ENCODE measurements around the gene METTL8.
"Not testable (repeated sequence)": the region's sequence is repeated elsewhere in the genome, so short reads cannot be mapped to it uniquely, and the experiment has no call there.

METTL8 gene

DNA sequence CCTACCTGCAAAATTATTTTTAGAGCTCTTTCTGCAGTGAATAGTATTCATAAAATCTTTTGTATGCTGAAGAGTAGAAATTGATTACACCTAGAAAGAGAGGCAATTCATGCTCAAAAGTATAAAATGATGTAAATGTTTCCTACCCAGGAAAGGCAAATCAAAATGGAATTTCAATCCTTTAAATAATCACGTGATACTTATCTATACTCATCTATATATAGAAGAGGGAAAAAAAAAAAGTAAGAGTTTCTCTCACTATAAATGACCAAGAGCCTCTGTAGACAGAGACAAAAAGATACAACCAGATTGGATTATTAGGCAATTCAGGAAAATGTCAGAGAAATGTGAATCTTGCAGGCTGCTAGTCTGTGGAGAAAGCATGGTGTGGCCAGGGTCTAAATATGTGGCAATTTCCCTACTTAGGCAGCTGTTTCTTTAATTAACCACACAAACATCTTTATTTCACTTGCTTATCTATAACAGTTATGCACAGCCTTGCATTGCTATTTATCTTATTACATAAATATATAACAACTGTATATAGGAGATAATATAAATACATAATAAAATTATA lies 39.5 kb downstream of the METTL8 start:
- DNase-seq: no peak

DNA sequence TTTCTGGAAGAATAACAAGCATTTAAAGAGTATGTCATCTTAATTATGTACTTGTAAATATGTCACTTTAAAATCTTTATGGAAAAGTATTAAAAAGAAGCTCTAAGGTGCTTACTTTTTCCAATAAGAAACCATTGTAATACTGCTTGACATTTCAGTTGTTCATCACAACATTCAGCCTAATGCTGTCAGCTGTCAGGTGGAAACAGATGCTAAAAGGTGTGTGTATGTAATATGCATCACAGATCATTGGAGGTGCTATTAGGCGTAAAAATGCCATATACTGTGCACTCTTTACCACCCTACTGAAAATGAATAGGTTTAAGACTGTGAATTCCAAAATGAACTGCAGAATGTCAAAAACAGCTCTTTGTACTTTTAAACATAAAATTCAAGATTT lies 40.3 kb downstream of the METTL8 start:
- DNase-seq: no peak

DNA sequence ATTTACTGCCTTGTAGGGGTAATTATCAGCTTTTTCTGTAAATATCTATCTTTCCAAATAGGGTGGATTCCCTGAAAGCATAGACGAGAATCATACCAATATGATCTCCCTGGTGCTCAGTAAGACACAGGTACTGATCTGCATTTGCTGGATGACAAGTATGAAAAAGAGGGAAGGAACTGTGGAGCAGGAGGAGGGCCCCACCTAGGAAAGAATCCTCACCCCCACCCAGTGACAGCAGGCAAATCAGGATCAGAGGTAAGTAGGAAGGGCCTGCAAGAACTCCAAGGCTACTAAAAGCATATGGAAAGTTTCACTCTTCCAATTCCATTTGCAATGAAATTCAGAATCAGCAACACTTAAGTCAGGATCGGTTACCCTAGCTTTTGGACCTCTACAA lies 42.3 kb downstream of the METTL8 start:
- DNase-seq: no peak

DNA sequence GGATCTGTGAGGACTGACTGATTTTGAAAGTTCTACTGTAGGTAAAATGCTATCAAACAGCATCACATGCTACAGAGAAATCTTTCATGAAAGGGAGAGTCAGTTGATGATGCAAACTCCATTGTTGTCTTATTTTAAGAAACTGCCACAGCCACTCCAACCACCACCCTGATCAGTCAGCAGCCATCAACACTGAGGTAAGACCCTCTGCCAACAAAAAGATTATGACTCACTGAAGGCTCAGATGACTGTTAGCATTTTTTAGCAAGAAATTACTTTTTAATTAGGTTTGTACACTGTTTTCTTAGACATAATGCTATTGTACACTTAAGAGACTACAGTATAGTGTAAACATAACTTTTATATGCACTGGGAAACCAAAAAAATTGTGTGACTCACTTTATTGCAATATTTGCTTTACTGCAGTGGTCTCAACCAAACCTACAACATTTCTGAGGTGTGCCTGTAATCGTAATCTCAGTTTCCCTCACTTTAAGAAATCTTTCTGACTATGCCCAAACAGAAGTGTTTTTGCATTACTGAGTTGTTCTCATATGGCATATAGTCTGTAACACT lies 42.8 kb downstream of the METTL8 start:
- DNase-seq: no peak

DNA sequence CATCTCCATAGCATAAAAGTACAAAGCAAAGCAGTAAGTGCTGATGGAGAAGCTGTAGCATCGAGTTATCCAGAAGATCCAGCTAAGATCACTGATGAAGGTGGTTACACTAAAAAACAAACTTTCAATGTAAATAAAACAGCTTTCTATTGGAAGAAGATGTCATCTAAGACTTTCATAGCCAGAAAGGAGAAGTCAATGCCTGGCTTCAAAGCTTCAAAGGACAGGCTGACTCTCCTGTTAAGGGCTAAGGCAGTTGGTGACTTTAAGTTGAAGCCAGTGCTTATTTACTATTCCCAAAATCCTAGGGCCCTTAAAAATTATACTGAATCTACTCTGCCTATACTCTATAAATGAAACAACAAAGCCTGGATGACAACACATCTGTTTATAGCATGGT lies 44.0 kb downstream of the METTL8 start:
- no peak for DNase-seq

DNA sequence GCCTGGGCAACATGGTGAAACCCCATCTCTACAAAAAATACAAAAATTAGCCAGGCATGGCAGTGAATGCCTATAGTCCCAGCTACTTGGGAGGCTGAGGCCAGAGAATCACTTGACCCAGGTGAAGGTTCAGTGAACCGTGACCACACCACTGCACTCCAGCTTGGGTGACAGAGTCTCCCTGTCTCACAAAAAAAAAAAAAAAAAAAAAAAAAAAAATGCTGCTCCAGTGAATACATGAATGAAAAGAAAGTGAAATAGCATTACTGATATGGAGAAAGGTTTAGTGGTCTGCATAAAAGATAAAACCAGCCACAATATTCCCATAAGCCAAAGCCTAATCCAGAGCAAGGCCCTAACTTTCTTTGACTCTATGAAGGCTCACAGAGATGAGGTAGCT lies 44.5 kb downstream of the METTL8 start:
- DNase-seq: no peak

DNA sequence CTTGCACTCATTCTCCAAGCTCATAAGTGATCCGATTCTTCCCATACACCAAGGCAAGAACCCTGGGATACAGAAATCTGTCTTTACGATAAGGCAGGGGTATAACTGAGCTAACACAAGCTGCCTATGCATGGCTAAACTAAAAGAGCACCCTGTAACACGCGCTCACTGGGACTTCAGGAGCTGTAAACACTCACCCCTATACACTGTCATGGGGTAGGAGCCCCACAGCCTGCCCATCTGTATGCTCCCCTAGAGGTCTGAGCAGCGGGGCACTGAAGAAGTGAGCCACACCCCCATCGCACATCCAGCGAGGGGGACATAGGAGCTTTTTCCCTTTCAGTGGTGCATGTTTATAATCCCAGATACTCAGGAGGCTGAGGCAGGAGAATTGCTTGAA lies 46.7 kb downstream of the METTL8 start:
- DNase-seq: no peak

DNA sequence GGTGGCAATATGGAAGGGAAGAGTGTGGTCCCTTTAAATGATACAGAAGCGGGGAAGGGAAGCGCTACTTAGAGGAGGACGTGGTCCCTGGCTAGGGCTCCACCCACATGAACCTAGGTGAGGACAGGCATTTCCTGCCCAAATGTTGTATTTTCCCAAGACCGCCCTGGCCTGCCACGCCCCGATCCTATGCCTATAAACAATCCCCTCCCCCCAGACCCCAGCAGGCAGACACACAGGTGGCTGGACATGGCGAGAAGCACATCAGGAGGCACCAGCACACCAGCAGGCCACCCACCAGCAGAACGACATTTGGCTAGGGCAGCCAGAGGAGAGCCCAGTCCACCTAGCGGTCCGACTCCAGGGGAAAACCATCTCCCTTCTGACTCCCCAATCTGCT lies 47.2 kb downstream of the METTL8 start:
- no peak for DNase-seq

DNA sequence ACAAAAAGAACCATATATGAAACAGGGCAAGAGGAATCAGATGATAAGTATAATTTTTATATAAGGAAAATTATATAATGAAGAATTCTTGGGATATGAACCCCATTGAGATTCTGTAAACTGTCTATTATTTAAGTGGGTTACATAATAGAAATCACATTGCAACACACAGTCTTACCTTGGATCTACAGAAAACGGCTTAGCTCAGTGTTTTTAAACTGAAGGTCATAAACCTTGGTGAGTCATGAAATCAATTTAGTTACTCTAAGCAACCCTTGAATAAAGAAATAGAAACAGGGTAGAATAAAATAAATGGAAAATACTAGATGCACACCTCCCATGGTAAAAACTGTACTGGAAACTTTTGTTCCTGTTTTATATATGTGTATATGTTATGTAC lies 50.7 kb downstream of the METTL8 start:
- no peak for DNase-seq

DNA sequence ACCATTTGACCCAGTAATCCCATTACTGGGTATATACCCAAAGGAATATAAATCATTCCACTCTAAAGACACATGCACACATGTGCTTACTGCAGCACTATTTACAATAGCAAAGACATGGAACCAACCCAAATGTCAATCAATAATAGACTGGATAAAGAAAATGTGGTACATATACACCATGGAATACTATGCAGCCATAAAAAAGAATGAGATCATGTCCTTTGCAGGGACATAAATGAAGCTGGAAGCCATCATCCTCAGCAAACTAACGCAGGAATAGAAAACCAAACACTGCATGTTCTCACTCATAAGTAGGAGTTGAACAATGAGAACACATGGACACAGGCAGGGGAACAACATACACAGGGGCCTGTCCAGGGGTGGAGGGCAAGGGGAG lies 51.6 kb downstream of the METTL8 start:
- not testable (repeated sequence) for DNase-seq

DNA sequence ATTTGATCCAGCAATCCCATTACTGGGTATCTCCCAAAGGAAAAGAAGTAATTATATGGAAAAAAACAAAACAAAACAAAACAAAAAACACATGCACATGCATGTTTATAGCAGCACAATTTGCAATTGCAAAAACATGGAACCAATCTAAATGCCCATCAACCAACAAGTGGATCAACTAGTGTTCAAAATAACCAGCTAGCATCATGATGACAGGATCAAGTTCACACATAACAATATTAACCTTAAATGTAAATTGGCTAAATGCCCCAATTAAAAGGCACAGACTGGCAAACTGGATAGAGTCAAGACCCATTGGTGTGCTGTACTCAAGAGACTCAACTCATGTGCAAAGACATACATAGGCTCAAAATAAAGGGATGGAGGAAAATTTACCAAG lies 55.9 kb downstream of the METTL8 start:
- not testable (repeated sequence) for DNase-seq

DNA sequence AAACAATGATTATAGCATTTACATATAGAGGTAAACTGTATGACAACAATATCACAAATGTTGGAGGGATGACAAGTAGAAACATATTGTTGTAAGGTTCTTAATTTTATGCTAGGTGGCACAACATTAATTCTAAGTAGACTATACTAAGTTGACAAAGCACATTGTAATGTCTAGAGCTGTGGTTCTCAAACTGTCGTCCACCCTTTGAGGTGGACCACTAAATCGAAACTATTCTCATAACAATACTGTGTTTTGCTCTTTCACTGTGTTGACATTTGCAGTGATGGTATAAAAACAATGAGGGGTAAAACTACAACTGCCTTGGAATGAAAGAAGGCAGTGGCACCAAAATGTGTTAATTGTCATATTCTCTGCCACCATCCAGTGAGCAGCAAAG lies 66.1 kb downstream of the METTL8 start:
- DNase-seq: no peak

DNA sequence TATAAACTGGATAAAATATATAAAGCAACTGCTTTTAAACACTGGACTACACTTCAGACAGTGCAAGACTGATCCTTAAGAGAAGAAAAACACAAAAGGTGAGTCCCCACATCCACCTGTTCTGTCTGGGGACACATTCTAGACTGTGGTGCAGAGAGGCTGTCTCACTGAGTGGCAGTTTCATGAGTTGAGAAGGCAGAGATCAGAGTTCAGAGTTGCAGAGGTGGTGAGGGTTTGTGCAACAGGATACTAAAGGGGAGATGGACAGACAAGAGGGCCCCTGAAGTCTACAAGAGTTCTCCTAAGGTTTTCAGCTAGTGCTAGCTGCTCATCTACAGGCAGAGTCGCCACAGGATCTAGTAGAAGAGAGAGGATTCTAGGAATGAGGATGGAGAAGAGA lies 68.0 kb downstream of the METTL8 start:
- no peak for DNase-seq

DNA sequence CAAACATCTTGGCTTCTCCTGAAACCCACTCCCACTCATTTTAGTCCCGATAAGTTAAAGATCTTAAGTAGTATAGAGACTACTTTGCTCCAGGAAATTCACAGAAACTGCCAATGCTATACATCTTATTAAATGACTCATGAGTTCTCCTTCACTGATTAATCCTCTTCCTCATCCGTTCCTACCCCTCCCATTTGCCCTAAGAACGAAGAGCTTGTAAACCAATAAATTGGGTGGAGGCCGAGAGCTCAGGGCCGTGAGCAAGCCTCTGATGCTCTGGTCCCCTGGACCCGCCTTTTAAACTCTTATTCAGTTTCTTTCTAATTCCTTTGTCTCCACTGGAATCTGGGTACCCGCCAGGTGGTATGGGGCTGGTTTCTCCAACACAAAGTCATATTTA lies 68.6 kb downstream of the METTL8 start:
- DNase-seq: no peak

DNA sequence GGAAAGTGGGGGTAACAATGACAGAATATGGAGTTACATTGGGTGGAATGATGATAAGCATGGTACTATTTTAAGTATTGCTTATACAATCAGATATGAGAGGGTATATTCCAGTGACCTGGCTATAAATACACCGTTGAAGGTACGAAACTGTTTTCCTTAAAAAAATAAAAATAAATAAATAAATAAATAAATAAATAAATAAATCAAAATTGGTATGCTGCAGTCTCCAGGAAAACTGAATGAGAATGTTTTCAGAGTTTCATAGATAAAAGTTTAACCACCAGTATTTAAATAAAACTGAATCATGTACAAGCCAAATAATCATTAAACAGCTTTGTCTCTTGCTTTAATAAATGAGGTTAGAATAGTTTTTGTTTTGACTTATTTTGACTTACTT lies 71.4 kb downstream of the METTL8 start:
- no peak for DNase-seq

DNA sequence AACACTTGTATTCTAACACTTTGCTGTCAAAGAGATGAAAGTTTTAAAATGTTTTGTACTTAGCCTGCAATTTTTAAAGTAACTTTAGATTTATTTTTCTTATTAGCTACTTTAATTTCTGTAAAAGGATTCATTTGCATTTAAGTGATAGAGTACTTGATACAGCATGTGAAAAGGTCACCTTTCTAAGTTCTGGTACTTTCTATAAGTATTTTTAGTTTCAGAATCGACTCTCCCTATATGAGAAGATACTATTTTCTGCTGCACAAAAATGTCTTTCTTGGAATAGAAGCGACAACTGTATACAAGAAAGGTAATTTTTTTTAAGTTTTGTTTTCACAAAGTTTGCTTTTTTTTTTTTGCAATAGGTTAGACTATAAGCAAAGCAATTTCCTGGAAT lies 72.9 kb downstream of the METTL8 start:
- DNase-seq: no peak

DNA sequence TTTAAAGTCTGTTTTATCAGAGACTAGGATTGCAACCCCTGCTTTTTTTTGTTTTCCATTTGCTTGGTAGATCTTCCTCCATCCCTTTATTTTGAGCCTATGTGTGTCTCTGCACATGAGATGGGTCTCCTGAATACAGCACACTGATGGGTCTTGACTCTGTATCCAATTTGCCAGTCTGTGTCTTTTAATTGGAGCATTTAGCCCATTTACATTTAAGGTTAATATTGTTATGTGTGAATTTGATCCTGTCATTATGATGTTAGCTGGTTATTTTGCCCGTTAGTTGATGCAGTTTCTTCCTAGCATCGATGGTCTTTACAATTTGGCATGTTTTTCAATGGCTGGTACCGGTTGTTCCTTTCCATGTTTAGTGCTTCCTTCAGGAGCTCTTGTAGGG lies 80.0 kb downstream of the METTL8 start:
- not testable (repeated sequence) for DNase-seq

DNA sequence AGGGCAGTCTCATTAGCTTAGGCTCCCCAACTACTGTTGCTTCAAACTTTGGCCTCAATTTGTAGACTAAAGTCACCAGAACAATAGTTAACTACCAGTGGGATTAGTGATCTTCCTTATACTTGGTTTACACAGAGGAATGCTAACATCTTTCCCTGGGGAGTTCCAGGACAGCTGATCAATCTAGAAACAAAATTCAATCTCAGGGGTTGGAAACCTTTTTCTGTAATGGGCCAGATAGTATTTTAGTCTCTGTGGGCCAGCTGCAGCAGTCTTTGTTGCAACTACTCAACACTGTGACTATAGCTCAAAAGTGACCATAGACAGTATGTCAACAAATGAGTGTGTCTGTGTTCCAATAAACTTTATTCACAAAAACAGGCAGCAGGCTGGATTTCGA lies 85.7 kb downstream of the METTL8 start:
- DNase-seq: no peak

DNA sequence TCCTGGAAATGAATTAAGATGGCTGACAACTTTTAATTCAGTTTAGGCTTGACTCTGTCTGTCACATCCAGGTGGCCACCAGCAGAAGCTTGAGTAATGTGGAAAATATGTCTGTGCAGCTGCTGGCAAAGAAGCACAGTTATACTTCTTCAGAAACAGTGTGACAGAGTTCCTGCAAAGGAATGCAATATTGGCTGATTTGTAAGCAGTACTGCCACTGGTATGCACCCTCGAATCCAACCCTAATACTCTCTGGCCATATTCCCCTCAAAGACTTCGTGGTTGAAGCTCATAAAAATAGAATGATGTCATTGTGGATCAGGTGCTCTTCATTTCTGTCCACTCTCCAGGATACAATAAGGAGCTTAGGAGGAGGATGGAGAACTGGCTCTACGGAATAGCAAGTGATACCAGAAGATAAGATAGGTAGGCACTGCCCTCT lies 86.2 kb downstream of the METTL8 start:
- DNase-seq: no peak

DNA sequence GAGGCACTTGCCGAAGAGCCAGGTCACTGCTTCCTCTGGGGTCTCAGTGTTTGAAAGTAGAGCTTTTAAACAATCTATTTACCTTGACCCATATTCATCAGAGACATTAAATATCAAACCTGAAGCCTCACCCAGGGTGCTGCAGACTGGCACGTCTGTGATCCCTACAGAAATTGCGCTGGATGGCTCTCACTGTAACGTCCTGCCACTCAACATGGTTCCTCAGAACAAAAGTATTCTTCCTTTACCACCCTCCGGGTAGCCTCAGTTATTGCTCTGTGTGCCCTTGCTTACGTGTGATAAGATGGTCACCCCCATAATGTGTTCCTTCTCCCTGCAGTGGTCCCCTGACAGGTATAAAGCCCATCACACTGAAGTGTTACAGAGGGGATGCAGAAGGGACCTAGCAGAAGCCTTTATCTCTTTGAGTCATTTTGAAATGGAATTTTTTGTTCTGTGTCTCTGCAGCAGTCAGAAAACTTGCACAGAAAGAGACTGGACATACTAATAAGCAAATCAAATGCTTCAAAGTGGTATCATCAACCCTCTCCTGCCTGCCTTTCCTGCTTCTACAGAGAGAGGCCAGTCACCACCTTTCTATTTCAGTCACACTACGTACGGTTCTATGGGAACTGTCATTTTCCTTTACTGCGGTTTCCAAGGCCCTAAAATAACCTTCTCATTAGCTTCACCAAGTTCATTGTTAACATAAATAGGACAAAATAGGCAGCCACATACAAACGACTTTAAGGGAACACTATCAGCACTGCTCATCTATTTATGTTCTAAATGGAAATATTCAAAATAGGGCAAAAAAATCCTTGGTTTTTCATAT lies 86.8 kb downstream of the METTL8 start:
- no peak for DNase-seq

DNA sequence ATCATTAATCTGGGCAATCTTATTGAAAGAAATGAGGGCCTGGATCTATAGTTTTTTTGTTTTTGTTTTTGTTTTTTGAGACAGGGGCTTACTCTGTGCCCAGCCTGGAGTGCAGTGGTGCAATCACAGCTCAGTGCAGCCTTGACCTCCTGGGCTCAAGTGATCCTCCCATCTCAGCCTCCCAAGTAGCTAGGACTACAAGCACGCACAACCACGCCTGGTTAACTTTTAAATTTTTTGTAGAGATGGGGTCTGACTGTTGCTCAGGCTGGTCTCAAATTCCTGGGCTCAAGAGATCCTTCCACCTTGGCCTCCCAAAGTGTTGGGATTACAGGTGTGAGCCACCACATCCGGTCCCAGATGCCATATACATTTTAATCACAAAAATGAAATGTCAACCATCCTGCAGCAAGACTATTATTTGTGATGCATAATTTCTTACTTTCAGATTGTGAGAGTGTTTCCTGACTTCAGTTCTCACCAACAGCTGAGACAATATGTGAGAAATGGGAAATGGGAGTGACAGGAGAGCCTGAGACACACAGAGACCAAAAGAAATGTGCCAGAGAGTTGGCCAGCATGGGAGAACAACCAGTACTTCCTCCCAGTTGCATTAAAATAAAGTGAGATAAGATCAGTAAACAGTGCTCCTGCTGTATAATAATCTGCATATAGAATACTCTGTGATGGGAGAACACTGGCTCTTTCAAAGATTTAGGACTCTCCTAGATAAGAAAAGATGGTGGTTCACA lies 87.6 kb downstream of the METTL8 start:
- DNase-seq: no peak

DNA sequence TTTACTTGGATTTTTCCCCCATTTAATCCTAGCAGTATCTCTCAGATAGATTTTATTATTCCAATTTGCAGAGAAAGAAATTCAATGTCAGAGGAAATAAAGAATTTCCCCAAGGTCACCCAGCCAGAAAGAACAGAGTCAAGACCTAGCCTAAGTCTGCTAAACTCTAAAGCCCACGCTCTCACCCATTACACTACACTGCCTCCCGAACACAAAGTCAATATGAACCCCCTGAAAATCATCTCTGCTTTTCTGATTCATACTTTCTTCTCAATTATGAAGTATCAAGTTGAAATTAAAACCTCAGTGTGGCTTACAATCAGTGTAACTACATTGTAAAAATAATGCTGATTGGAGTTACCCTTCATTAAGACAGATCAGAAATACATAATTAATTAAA lies 89.6 kb downstream of the METTL8 start:
- DNase-seq: no peak

DNA sequence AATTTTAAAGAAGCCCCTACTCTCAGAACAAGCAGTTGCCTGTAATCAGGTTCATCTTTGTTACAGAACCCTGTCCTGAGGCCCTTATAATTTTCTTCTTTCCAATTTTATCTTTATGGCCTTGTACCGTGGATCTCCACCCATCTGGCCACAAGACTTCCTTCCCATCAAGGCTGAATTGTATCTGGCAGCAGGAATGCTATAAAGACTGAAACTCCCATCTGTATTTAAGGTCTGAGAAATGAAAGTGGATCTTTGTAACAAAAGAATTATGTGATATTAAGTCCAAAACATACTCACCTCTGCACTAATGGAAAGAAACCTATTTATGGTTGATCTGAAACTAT lies 91.8 kb downstream of the METTL8 start:
- no peak for DNase-seq

Measured in NCI-H1092 treated with DMSO at 0.1 percent for 48 hours (cell line).